Neural cell (in vitro differentiated cells): ENCODE results near the gene DGKD. TPM values are rescaled to one million over a fixed set of nuclear protein-coding genes. Genes with fewer than 3 reads are reported as not detected.

Experiments used
- H2AFZ ChIP-seq: fragments of 200-600, 300-800 bp; sonication (generic), shearing (Covaris generic); 2 replicates; pipeline ENCODE4 v1.6.0; 2014; ENCODE audit warnings: low read depth, mild to moderate bottlenecking, antibody characterized with exemption, low read length, moderate library complexity
- H3F3A ChIP-seq: fragments of 200-600 bp; shearing (Covaris generic); 2 replicates; pipeline ENCODE4 v1.6.1; 2016; ENCODE audit warnings: mild to moderate bottlenecking, moderate library complexity, mixed read lengths, antibody characterized with exemption, low read length; ENCODE audit not compliant: insufficient read depth, poor library complexity, severe bottlenecking
- H3K27ac ChIP-seq: fragments of 200-600, 300-800 bp; sonication (generic), shearing (Covaris generic); 2 replicates; pipeline ENCODE4 v1.5.1; 2014; ENCODE audit warnings: mild to moderate bottlenecking, low read length, moderate library complexity
- H3K27me3 ChIP-seq: fragments of 300-800, 200-600 bp; sonication (generic), shearing (Covaris generic); 2 replicates; pipeline ENCODE4 v1.6.0; 2014; ENCODE audit warnings: mild to moderate bottlenecking, low read depth, low read length, moderate library complexity; ENCODE audit not compliant: insufficient read depth
- H3K36me3 ChIP-seq: fragments of 300-800, 200-600 bp; sonication (generic), shearing (Covaris generic); 2 replicates; pipeline ENCODE4 v1.5.1; 2014; ENCODE audit warnings: mild to moderate bottlenecking, antibody characterized with exemption, low read length, moderate library complexity; ENCODE audit not compliant: insufficient read depth
- H3K4me2 ChIP-seq: fragments of 300-800, 200-600 bp; sonication (generic), shearing (Covaris generic); 2 replicates; pipeline ENCODE4 v1.6.0; 2014; ENCODE audit warnings: mild to moderate bottlenecking, low read length
- H3K4me3 ChIP-seq: fragments of 300-800, 200-600 bp; sonication (generic), shearing (Covaris generic); 2 replicates; pipeline ENCODE4 v1.5.1; 2014; ENCODE audit warnings: mild to moderate bottlenecking, low read length, moderate library complexity
- H3K79me2 ChIP-seq: fragments of 200-600 bp; shearing (Covaris generic); replicated peaks from 2 replicates; pipeline ENCODE4 v1.6.0; 2014; ENCODE audit warnings: mild to moderate bottlenecking, low read length, moderate library complexity; ENCODE audit not compliant: insufficient read depth
- H3K9ac ChIP-seq: fragments of 300-800, 200-600 bp; sonication (generic), shearing (Covaris generic); 2 replicates; pipeline ENCODE4 v1.6.1; 2016; ENCODE audit warnings: mild to moderate bottlenecking, low read length, mixed read lengths
- H3K9me2 ChIP-seq: fragments of 200-600 bp; shearing (Covaris generic); 2 replicates; pipeline ENCODE4 v1.6.1; 2016; ENCODE audit warnings: mild to moderate bottlenecking, low read length, mixed read lengths; ENCODE audit not compliant: insufficient read depth
- H3K9me3 ChIP-seq: fragments of 200-600, 300-800 bp; sonication (generic), shearing (Covaris generic); 2 replicates; pipeline ENCODE4 v1.6.1; 2016; ENCODE audit warnings: mild to moderate bottlenecking, mixed run types, low read length, moderate library complexity, mixed read lengths
- H4K20me1 ChIP-seq: fragments of 200-600 bp; shearing (Covaris generic); 2 replicates; pipeline ENCODE4 v1.6.1; 2016; ENCODE audit warnings: mild to moderate bottlenecking, mixed run types; ENCODE audit not compliant: insufficient read depth
- EP300 ChIP-seq: fragments of 450-650 bp; conservative IDR thresholded peaks from 2 replicates; pipeline ENCODE4 v1.6.1; 2014; ENCODE audit warnings: antibody characterized with exemption, mild to moderate bottlenecking, moderate library complexity; ENCODE audit not compliant: poor library complexity, severe bottlenecking
- EZH2 ChIP-seq: fragments of 200-600, 300-800 bp; shearing (Covaris generic), sonication (generic); IDR thresholded peaks from 2 replicates; pipeline ENCODE4 v1.6.1; 2014; ENCODE audit warnings: antibody characterized with exemption, low read length, borderline replicate concordance, mild to moderate bottlenecking; ENCODE audit not compliant: insufficient read depth, poor library complexity, severe bottlenecking
- MXI1 ChIP-seq: fragments of 450-650 bp; conservative IDR thresholded peaks from 2 replicates; pipeline ENCODE4 v1.6.1; 2014; ENCODE audit warnings: antibody characterized with exemption, mild to moderate bottlenecking; ENCODE audit not compliant: poor library complexity, severe bottlenecking
- POLR2AphosphoS5 ChIP-seq: IDR thresholded peaks from 2 replicates; pipeline ENCODE4 v1.6.1; 2012
- RAD21 ChIP-seq: fragments of 450-650 bp; conservative IDR thresholded peaks from 2 replicates; pipeline ENCODE4 v1.6.1; 2014; ENCODE audit warnings: antibody characterized with exemption, mild to moderate bottlenecking, moderate library complexity
- REST ChIP-seq: IDR thresholded peaks from 2 replicates; pipeline ENCODE4 v1.6.1; 2012; ENCODE audit warnings: borderline replicate concordance
- SMC3 ChIP-seq: fragments of 450-650 bp; conservative IDR thresholded peaks from 2 replicates; pipeline ENCODE4 v1.6.1; 2014; ENCODE audit warnings: antibody characterized with exemption, mild to moderate bottlenecking, moderate library complexity; ENCODE audit not compliant: poor library complexity
- TAF1 ChIP-seq: IDR thresholded peaks from 2 replicates; pipeline ENCODE4 v1.6.1; 2012; ENCODE audit warnings: low read depth
- polyA plus RNA-seq: library from polyadenylated mRNA; depleted of rRNA; stranded (reverse); fragments of >200 nt; gene quantifications from 2 replicates; pipeline ENCODE4 v1.2.3, GENCODE V29; 2014
- TF ChIP-seq, protein P1 (sequence below): fragments of 450-650 bp; IDR thresholded peaks from 2 replicates; pipeline ENCODE4 v1.5.1; 2014; ENCODE audit warnings: antibody characterized with exemption, mild to moderate bottlenecking, moderate library complexity; ENCODE audit not compliant: poor library complexity, severe bottlenecking

Gene DGKD
- polyA plus RNA-seq, 1 donor from 2014 or later, result 36.4 TPM

DNA sequence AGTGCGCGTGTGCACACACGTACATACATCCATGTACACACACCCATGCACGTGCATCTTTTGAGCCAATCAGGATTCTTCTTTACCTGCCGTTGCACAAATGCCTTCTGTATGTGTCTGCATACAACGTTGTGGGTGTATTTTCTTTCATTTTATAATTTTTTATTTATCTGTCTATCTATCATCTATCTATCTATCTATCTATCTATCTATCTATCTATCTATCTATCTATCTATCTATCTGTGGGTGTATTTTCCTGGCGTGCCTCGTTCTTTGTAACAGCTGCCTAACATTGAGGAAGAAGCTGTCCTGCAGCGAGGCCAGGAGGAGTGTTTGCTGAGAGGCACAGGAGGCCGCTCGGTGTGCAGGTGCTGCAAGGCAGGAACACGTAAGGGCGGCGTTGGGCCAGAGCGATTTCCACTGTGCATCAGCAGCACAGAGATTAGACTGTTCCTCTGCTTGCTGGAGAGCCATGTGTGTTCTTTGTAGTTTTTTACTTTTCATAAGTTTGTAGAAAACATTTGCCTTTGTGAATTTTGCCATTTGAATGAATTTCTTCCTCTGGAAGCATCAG lies 84.4 kb downstream of the DGKD start:
- H2AFZ ChIP-seq, result no peak overlapping the region
- H3K79me2 ChIP-seq, result no peaks in the 10 kb centered on the region
- no peak for TF ChIP-seq SMC3
- TF ChIP-seq MXI1, result no peak
- no peak overlapping the region for H3K4me2 ChIP-seq
- no peak overlapping the region for H3K9ac ChIP-seq
- no peaks in the 10 kb centered on the region for H3K9me3 ChIP-seq
- H3K9me2 ChIP-seq, result no peaks in the 10 kb centered on the region
- no peaks in the 10 kb centered on the region for H3K36me3 ChIP-seq
- no peak overlapping the region for H3K27ac ChIP-seq
- no peak overlapping the region for H3K4me3 ChIP-seq
- H4K20me1 ChIP-seq, result no peaks in the 10 kb centered on the region
- no peaks in the 10 kb centered on the region for H3K27me3 ChIP-seq
- H3F3A ChIP-seq, result no peaks in the 10 kb centered on the region

DNA sequence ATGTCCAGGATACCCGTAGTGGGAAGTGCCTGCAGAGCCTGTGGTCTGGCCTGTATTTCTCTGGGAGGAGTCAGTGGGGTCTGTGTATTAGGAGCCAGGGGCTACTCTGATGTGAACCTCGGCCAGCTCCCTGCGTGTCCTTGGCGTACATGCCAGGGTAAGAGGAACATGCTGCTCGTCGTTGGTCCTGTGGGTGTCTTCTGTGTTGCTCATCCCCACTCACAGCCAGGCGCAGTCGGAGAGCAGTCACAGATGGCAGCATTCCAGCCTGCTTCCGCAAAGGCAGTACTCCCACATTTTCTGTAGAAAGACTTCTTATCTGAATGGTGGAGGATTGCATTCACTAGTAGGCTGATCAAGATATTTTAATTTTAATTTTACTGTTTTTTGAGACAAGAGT lies 84.9 kb downstream of the DGKD start:
- no peaks in the 10 kb centered on the region for H3K9me3 ChIP-seq
- TF ChIP-seq RAD21, result no peak
- TF ChIP-seq POLR2AphosphoS5, result no peak
- TF ChIP-seq TAF1, result no peak
- no peak for TF ChIP-seq MXI1
- TF ChIP-seq EZH2, result no peak
- TF ChIP-seq, protein P1, sequence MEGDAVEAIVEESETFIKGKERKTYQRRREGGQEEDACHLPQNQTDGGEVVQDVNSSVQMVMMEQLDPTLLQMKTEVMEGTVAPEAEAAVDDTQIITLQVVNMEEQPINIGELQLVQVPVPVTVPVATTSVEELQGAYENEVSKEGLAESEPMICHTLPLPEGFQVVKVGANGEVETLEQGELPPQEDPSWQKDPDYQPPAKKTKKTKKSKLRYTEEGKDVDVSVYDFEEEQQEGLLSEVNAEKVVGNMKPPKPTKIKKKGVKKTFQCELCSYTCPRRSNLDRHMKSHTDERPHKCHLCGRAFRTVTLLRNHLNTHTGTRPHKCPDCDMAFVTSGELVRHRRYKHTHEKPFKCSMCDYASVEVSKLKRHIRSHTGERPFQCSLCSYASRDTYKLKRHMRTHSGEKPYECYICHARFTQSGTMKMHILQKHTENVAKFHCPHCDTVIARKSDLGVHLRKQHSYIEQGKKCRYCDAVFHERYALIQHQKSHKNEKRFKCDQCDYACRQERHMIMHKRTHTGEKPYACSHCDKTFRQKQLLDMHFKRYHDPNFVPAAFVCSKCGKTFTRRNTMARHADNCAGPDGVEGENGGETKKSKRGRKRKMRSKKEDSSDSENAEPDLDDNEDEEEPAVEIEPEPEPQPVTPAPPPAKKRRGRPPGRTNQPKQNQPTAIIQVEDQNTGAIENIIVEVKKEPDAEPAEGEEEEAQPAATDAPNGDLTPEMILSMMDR, result no peak
- TF ChIP-seq REST, result no peak
- TF ChIP-seq SMC3, result no peak
- TF ChIP-seq EP300, result no peak
- H4K20me1 ChIP-seq, result no peaks in the 10 kb centered on the region
- H2AFZ ChIP-seq, result no peak overlapping the region
- H3K4me2 ChIP-seq, result no peak overlapping the region
- H3K27me3 ChIP-seq, result no peaks in the 10 kb centered on the region
- no peaks in the 10 kb centered on the region for H3K9me2 ChIP-seq
- H3K79me2 ChIP-seq, result no peaks in the 10 kb centered on the region
- no peak overlapping the region for H3K27ac ChIP-seq
- no peaks in the 10 kb centered on the region for H3F3A ChIP-seq
- no peak overlapping the region for H3K4me3 ChIP-seq
- H3K9ac ChIP-seq, result no peak overlapping the region
- no peaks in the 10 kb centered on the region for H3K36me3 ChIP-seq

GRCh38 chr2:233440314-233440713 lies 86.0 kb downstream of the DGKD start:
- Histone ChIP-seq H3K27me3 (no peaks in the 10 kb centered on the region), H3K9me2 (no peaks in the 10 kb centered on the region), H3K27ac (no peak overlapping the region), H3K79me2 (no peaks in the 10 kb centered on the region), H3K9me3 (no peaks in the 10 kb centered on the region), H3K36me3 (no peaks in the 10 kb centered on the region), H3K4me3 (no peak overlapping the region), H4K20me1 (no peaks in the 10 kb centered on the region), H3K4me2 (no peak overlapping the region), H2AFZ (no peak overlapping the region), H3K9ac (no peak overlapping the region), H3F3A (no peaks in the 10 kb centered on the region)
- TF ChIP-seq SMC3 (no peak), MXI1 (no peak), RAD21 (no peak), TAF1 (no peak), POLR2AphosphoS5 (no peak)
